Measurements from ENCODE around the gene GOLGA8F.
"Not testable (repeated sequence)": the region's sequence is repeated elsewhere in the genome, so short reads cannot be mapped to it uniquely, and the experiment has no call there.

The GOLGA8F gene

GRCh38 chr15:28378364-28378763 lies at the start of gene GOLGA8F:
Gene GOLGA8F, plus strand, starts transcription at chr15:28378664. Its CDS starts 98 bp downstream, at chr15:28378762.
- not testable (repeated sequence) for DNase-seq (ENCODE audit: low read depth in 1 of 2, low spot score in 1 of 2)

DNA sequence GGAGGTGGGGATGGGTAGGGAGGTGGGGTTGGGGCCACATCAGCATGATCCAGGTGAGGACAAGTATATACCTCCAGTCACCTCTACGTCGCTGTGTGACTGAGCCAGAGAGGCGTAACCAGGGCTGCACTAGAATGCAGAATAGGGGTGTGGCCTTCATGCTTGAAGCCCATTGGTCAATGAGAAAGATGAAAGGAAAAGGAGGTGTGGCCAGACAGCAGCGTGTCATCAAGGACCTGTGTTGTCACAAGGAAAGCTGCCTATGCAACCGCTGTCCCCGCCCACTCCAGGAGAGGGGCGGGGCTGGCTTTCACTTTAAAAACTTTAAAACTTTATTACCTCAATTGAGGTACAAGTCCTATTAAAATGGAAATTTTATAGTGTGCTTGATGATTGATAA lies 20.5 kb upstream of the GOLGA8F start, which contains the start of gene GOLGA6L24:
Gene GOLGA6L24 (minus strand): TSS at position 101 of the 400 bp plus-strand sequence. CDS start 61 bp downstream, at position 40.
- DNase-seq (ENCODE audit: low read depth in 1 of 2, low spot score in 1 of 2) = not testable (repeated sequence)

GRCh38 chr15:28365502-28365901 lies 13.0 kb upstream of the GOLGA8F start:
- DNase-seq (ENCODE audit: low read depth in 1 of 2, low spot score in 1 of 2) = not testable (repeated sequence)

GRCh38 chr15:28380053-28380452 lies 1.6 kb downstream of the GOLGA8F start:
- DNase-seq (ENCODE audit: low read depth in 1 of 2, low spot score in 1 of 2) = not testable (repeated sequence)

GRCh38 chr15:28396022-28396421 lies 17.6 kb downstream of the GOLGA8F start:
- not testable (repeated sequence) for DNase-seq (ENCODE audit: low read depth in 1 of 2, low spot score in 1 of 2)

DNA sequence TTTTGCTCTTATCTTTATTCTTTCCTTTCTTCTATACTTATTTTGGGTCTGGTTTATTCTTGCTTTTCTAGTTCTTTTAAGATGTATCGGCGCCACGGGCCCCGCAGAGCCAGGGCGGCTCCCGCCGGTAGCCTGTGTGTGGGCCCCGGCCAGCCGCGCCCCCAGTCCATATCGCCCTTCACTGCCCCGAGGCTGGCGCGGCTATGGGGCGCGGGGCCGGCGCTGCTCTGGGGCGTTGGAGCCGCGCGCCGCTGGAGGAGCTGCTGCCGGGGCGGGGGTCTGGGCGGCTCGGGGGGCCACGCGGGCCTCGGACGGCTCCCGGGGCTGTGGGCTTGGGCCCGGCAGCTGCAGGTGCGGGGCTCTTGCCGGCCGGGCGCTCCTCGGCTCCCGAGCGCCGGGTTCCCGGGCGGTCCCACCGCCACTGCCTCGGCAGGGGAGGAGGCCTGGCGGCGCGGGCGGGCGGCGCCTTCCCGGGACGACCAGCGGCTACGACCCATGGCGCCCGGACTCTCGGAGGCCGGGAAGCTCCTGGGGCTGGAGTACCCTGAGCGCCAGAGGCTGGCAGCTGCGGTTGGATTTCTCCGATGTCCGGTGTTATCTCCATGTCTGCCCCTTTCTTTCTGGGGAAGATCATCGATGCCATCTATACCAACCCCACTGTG lies 24.4 kb downstream of the GOLGA8F start:
- DNase-seq (ENCODE audit: low read depth in 1 of 2, low spot score in 1 of 2) = not testable (repeated sequence)

GRCh38 chr15:28420470-28420869 lies 42.0 kb downstream of the GOLGA8F start:
- DNase-seq (ENCODE audit: low read depth in 1 of 2, low spot score in 1 of 2) = not testable (repeated sequence)

GRCh38 chr15:28435594-28435993 lies 57.1 kb downstream of the GOLGA8F start:
- DNase-seq (ENCODE audit: low read depth in 1 of 2, low spot score in 1 of 2) = not testable (repeated sequence)

All from activated CD4-positive, alpha-beta T cell treated with anti-CD3 and anti-CD28 coated beads, Interleukin-2, amount 50 U/mL, for 24 hours (primary cell).